ENCODE measurements around the gene NCOR2.

GRCh38 chr12:124561231-124561630 lies 6.2 kb downstream of the NCOR2 start:
- TF ChIP-seq, protein P1, sequence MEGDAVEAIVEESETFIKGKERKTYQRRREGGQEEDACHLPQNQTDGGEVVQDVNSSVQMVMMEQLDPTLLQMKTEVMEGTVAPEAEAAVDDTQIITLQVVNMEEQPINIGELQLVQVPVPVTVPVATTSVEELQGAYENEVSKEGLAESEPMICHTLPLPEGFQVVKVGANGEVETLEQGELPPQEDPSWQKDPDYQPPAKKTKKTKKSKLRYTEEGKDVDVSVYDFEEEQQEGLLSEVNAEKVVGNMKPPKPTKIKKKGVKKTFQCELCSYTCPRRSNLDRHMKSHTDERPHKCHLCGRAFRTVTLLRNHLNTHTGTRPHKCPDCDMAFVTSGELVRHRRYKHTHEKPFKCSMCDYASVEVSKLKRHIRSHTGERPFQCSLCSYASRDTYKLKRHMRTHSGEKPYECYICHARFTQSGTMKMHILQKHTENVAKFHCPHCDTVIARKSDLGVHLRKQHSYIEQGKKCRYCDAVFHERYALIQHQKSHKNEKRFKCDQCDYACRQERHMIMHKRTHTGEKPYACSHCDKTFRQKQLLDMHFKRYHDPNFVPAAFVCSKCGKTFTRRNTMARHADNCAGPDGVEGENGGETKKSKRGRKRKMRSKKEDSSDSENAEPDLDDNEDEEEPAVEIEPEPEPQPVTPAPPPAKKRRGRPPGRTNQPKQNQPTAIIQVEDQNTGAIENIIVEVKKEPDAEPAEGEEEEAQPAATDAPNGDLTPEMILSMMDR (IDR thresholded peaks at IDR 0.05), result no peak
- TF ChIP-seq POLR2A (IDR thresholded peaks at IDR 0.05), result no peak

Data from ovary (tissue), 3 donors.